RWPE2 (cell line): ENCODE results near the gene RCAN1.
"Not testable (repeated sequence)": the region's sequence is repeated elsewhere in the genome, so short reads cannot be mapped to it uniquely, and the experiment has no call there.

ENCODE experiments used
- ATAC-seq: fragments of 200-7000 bp; cut with Tn5 transposase; 3 replicates; pipeline ENCODE4 v1.9.1; 2021; ENCODE audit warnings: low read depth
- DNase-seq: peaks from one replicate; pipeline ENCODE4 v3.0.0-alpha.2; 2020; ENCODE audit warnings: low spot score
- H3K27ac ChIP-seq: fragments of 450-650 bp; 2 replicates; pipeline ENCODE4 v1.5.1; 2017; ENCODE audit warnings: mild to moderate bottlenecking; ENCODE audit not compliant: poor library complexity, severe bottlenecking
- H3K27me3 ChIP-seq: fragments of 250-450 bp; sonication (Bioruptor Pico); 2 replicates; pipeline ENCODE4 v1.5.1; 2021; ENCODE audit warnings: mild to moderate bottlenecking, moderate library complexity; ENCODE audit not compliant: insufficient read depth, poor library complexity, severe bottlenecking
- H3K36me3 ChIP-seq: fragments of 250-450 bp; sonication (Bioruptor Pico); 2 replicates; pipeline ENCODE4 v1.5.1; 2020; ENCODE audit warnings: low read depth, mild to moderate bottlenecking, moderate library complexity
- H3K4me1 ChIP-seq: fragments of 250-450 bp; sonication (Bioruptor Pico); 2 replicates; pipeline ENCODE4 v1.5.1; 2021; ENCODE audit warnings: mild to moderate bottlenecking, moderate library complexity; ENCODE audit not compliant: insufficient read depth, poor library complexity, severe bottlenecking
- H3K4me3 ChIP-seq: fragments of 250-450 bp; sonication (Bioruptor Pico); 2 replicates; pipeline ENCODE4 v1.5.1; 2021; ENCODE audit warnings: mild to moderate bottlenecking, moderate library complexity; ENCODE audit not compliant: severe bottlenecking
- H3K9me3 ChIP-seq: fragments of 250-450 bp; sonication (Bioruptor Pico); 2 replicates; pipeline ENCODE4 v1.5.1; 2021; ENCODE audit warnings: mild to moderate bottlenecking, moderate library complexity; ENCODE audit not compliant: severe bottlenecking
- CTCF ChIP-seq: fragments of 450-650 bp; IDR thresholded peaks from one replicate; pipeline ENCODE4 v1.5.1; 2017; ENCODE audit warnings: mild to moderate bottlenecking, moderate library complexity; ENCODE audit not compliant: poor library complexity, severe bottlenecking

RCAN1 gene

GRCh38 chr21:34569381-34569979, 45.4 kb downstream of the RCAN1 start:
- H3K9me3 ChIP-seq: no peaks in the 10 kb centered on the region
- TF ChIP-seq CTCF: no peak
- H3K4me1 ChIP-seq: no peaks in the 10 kb centered on the region
- no peak overlapping the region for H3K4me3 ChIP-seq
- DNase-seq (no peak), ATAC-seq (no peak)
- H3K36me3 ChIP-seq: no peaks in the 10 kb centered on the region
- H3K27me3 ChIP-seq: no peaks in the 10 kb centered on the region
- no peak overlapping the region for H3K27ac ChIP-seq

DNA sequence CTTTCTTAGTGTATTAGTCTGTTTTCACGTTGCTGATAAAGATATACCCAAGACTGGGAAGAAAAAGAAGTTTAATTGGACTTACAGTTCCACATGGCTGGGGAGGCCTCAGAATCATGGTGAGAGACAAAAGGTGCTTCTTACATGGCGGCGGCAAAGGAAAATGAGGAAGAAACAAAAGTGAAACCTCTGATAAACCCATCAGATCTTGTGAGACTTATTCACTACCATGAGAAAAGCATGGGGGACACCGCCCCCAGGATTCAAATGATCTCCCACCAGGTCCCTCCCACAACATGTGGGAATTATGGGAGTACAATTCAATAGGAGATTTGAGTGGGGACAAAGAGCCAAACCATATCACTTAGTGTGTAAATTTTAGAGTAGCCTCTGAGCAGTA, 46.1 kb downstream of the RCAN1 start:
- H3K4me1 ChIP-seq, H3K4me3 ChIP-seq, H3K27me3 ChIP-seq, DNase-seq, ATAC-seq, H3K27ac ChIP-seq, H3K9me3 ChIP-seq, H3K36me3 ChIP-seq: not testable (repeated sequence)

DNA sequence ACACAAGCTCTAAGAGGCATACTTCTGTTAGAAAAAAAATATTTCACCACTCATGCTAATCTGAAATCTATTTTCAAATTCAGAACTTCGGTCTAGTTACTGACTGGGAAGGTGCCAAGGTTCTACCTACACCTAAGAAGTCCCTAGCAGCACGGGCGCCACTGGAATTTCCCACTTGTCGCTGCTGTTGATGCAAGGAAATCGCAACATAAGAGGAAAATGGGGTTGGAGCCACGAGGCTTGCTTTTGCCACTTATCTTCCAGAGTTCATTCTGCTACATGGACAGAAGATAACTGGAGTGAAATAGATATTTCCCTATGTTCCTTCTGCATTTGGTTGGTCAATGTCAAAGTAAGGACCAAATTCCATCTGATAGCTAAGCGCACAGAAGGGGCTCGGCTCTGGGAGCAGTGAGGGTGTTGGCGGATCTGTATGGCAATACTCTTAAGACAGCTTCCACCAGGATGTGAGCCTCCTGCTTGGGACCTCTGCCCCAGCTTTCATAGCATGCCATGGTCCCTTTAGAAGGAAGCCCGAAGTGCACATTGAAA, 47.2 kb downstream of the RCAN1 start:
- Histone ChIP-seq H3K4me1 (no peaks in the 10 kb centered on the region), H3K27ac (no peak overlapping the region), H3K4me3 (no peak overlapping the region), H3K9me3 (no peaks in the 10 kb centered on the region), H3K27me3 (no peaks in the 10 kb centered on the region), H3K36me3 (no peaks in the 10 kb centered on the region)
- ATAC-seq: no peak
- DNase-seq: no peak
- TF ChIP-seq CTCF: no peak

DNA sequence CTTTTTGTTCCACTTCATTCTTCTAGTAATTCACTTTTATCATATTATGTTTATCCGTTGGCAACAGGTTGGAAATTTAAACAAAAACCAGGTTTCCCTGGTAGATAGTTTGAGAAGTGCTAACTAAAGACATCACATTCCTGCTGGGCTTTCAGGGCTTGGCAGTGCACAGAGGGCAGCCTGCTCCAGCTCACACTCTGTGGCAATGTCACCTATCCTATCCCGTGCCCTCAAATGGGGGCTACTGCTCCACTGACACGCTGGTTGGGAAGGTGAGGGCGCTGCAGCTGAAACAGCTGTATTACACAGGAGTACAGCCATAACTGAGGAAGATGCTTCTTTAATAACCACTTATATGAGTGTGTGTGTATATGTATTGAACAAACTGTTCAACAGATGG, 49.7 kb downstream of the RCAN1 start:
- H3K4me3 ChIP-seq: no peak overlapping the region
- H3K9me3 ChIP-seq: no peaks in the 10 kb centered on the region
- TF ChIP-seq CTCF: no peak
- H3K4me1 ChIP-seq: no peaks in the 10 kb centered on the region
- no peaks in the 10 kb centered on the region for H3K27me3 ChIP-seq
- no peak overlapping the region for H3K27ac ChIP-seq
- ATAC-seq: no peak
- no peak for DNase-seq
- no peaks in the 10 kb centered on the region for H3K36me3 ChIP-seq

- H3K9me3 ChIP-seq, H3K4me1 ChIP-seq, H3K36me3 ChIP-seq, H3K27ac ChIP-seq, DNase-seq, ATAC-seq, H3K27me3 ChIP-seq, H3K4me3 ChIP-seq: not testable (repeated sequence)
Observed at GRCh38 chr21:34563370-34563769, 51.5 kb downstream of the RCAN1 start.

GRCh38 chr21:34561806-34562205, 53.1 kb downstream of the RCAN1 start:
- DNase-seq (no peak), ATAC-seq (no peak)
- TF ChIP-seq CTCF: no peak
- Histone ChIP-seq H3K9me3 (no peaks in the 10 kb centered on the region), H3K36me3 (no peaks in the 10 kb centered on the region), H3K27me3 (no peaks in the 10 kb centered on the region), H3K27ac (no peak overlapping the region), H3K4me3 (no peak overlapping the region), H3K4me1 (peaks cover 12% of the 10 kb centered on the region)
